DMS53 treated with DMSO at 0.1 percent for 48 hours (cell line): ENCODE results near the gene SPTB.
"Not testable (repeated sequence)": the region's sequence is repeated elsewhere in the genome, so short reads cannot be mapped to it uniquely, and the experiment has no call there.

Experiments
- DNase-seq: peaks from one replicate; lab custom pipeline; 2025; ENCODE audit not compliant: unreplicated experiment; lab: John Stamatoyannopoulos, UW

The SPTB gene

DNA sequence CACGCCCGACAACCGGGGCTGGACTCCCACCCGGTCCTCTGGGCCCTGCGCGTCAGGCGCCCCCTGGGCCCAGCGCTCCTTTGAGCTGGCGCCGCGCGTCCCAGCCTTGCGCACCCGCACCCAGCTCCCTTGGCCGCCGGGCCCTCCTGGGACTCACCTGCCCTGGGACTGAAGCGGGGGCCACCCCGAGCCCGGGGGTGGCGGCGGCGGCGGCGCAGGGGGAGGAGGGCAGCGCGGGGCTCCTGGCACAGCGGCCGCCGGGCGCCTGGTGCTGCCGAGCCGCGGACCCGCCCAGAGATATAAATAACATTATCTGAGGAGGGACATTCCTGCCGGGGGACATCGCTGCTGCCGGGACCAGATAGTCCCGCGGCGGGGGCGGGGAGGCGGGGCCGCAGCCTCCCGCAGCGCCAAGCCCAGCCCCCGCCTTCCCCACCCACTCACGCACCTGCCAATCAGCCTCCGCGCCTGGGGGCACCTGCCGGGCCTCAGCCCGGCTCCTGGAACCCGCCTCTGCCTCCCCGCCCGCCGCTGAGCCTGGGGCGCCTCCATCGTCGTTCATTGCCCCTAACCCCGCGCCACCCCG, at the start of gene SPTB:
Gene SPTB, minus strand, starts transcription at position 273 of the 586 bp plus-strand sequence. CDS start 56,813 bp downstream, outside the sequence.
- peak; percentile 36 for DNase-seq

- DNase-seq: no peak
Measured at GRCh38 chr14:64929014-64929359, 49.3 kb upstream of the SPTB start.

- no peak for DNase-seq
Measured at GRCh38 chr14:64928239-64929013, 48.7 kb upstream of the SPTB start.

DNA sequence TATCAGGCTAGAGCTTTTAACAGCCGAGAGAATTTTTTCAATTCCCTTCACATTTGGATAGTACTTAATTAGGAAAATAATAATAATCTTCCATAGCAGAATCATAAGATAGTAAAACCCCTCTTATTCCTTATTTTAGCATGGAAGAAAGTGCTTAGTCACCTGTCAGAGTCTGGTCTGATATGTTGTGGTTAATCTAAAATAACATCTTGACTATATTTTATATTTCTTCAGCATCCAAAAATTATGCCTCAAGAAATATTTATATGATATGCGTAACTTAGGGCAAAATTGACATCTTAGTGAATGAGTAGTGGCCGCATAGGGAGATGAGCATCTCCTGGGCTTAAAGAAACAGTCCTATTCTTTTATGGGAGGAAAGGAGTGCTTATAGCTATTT, 47.3 kb upstream of the SPTB start:
- DNase-seq: no peak

DNA sequence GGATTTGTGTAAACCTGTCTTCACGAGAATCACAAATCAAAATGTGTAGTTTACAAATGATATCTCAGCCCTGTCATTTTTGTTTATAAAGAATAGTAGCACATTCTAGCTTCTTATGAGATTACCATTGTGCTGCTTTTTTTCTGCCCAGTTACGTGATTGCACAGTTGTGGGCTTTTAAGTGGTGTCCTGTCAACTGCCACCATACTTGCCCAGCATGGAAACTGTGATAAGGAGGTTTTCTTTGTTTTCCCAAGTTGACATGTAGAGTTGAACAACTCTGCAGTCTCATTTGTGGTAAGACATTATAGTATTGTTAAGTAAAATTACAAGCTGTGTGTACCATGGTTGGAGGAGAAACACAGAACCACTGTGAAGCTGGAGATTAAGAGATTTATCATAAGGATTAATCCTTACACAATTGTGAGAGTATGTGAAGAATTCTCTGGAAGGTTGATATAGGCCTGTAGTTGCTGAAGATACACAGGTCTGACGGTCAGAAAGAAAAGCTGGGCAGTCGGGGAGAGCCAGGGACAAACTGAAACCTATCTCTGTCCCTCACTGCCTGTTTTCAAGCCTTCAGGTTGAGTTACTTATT, 46.8 kb upstream of the SPTB start:
- DNase-seq: no peak

DNA sequence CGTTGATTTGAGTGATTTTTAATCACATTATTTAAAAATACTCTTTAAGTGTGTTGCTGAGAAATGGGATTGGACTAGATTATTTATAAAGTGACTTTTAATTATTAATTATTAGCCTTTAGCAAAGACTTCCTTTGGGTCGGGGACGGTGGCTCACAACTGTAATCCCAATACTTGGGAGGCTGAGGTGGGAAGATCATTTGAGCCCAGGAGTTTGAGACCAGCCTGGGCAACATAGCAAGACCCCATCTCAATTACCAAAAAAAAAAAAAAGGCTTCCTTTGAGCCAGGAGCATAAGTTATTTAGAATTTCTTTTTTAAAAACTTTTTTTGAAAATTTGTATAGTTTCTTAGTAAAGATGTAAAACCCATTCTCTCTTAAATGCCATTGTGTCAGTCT, 43.3 kb upstream of the SPTB start:
- no peak for DNase-seq

DNA sequence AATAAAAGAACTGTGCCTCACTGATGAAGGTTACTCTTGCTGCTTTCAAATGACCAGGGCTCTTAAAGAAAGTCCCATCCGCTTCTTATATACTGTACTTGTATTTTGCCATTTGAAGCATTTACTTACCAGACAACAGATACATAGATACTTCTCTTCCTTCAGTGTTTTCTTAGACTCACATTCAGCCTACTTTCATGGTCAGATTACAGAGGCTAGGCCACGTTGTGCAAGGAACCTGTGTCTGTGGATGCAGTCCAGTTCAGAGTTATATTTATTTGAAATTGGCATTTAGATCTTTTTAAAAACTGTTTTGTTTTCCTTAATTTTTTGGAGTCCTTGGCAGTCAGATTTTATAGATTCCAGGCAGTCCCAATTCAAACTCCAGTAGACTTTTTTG, 40.8 kb upstream of the SPTB start:
- DNase-seq: no peak

DNA sequence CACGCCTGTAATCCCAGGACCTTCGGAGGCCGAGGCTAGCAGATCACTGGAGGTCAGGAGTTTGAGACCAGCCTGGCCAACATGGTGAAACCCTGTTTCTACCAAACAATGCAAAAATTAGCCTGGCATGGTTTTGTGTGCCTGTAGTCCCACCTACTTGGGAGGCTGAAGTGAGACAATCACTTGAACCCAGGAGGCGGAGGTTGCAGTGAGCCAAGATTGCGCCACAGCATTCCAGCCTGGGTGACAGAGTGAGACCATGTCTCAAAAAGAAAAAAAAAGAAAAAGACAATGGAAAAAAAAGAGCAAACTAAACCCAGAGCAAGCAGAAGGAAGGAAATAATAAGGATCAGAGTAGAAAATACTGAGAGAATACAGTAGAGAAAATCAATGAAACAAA, 39.9 kb upstream of the SPTB start:
- no peak for DNase-seq

DNA sequence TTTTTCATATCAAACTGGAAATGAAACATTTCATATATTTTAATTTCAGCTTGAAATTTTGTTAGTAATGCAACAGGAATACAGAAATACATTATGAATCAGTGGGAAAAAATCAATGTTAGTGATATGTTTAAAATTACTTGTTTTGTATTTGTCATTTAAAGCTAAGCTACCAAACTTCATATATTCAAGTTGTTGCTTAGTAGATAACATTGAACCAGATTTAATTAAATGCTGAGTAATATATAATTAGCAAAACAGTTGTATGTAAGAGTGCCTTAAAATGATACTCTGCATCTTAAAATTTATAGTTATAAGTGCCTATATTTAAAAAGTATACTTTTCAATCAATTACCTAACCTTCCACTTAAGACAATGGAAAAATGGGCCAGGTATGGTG, 39.5 kb upstream of the SPTB start:
- no peak for DNase-seq

DNA sequence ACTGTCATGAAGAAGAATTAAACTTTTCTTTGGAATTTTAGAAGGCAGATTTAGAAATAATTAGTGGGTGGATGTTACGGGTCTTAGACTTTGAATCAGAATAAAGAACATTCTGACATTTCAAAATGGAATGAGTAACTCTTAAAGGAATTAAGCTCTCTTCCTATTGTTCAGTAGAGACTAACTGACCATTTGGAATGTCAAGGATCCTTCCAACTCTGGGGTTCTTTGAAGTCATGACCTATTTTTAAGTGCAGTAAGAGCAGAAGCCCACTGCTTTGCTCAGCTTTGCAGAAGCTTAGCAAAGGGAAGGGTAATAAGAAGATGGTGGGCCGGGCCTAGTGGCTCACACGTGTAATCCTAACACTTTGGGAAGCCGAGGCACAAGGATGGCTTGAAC, 38.5 kb upstream of the SPTB start:
- DNase-seq: no peak

GRCh38 chr14:64915797-64916196, 36.1 kb upstream of the SPTB start:
- no peak for DNase-seq

GRCh38 chr14:64915029-64915424, 35.3 kb upstream of the SPTB start:
- no peak for DNase-seq

GRCh38 chr14:64914237-64915028, 34.7 kb upstream of the SPTB start, which contains the start of gene CHURC1:
CHURC1 (plus strand) TSS chr14:64914455; CDS start chr14:64914496, 41 bp downstream.
- DNase-seq: peak; percentile 91

DNA sequence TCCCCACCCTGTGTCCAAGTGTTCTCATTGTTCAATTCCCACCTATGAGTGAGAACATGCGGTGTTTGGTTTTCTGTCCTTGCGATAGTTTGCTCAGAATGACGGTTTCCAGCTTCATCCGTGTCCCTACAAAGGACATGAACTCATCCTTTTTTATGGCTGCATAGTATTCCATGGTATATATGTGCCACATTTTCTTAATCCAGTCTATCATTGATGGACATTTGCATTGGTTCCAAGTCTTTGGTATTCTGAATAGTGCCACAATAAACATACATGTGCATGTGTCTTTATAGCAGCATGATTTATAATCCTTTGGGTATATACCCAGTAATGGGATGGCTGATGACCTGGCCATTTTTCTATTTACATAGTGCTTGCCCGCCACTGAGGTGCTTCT, 33.8 kb upstream of the SPTB start:
- DNase-seq: not testable (repeated sequence)

GRCh38 chr14:64912261-64912660, 32.6 kb upstream of the SPTB start:
- DNase-seq: no peak

GRCh38 chr14:64910847-64911495, 31.3 kb upstream of the SPTB start:
- peak; percentile 18 for DNase-seq

GRCh38 chr14:64906022-64906421, 26.3 kb upstream of the SPTB start:
- no peak for DNase-seq

DNA sequence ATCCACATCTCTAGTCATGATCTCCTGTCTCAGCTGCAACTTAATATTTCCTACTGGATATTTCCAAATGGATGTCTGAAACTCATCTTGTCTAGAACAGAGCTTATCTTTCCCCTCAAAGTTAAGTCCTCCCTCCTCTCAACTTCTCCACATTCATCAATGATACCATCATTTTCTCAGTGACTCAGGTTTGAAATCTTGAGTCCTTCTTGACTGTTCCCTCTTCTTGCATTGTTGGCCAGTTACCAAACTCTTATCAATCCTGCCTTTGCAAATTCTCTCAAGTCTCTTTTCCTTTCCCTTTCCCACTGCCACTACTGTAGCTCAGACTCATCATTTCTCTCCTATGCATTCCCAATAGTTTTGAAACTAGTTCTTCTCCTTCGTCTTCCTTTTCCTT, 20.3 kb upstream of the SPTB start:
- DNase-seq: no peak

DNA sequence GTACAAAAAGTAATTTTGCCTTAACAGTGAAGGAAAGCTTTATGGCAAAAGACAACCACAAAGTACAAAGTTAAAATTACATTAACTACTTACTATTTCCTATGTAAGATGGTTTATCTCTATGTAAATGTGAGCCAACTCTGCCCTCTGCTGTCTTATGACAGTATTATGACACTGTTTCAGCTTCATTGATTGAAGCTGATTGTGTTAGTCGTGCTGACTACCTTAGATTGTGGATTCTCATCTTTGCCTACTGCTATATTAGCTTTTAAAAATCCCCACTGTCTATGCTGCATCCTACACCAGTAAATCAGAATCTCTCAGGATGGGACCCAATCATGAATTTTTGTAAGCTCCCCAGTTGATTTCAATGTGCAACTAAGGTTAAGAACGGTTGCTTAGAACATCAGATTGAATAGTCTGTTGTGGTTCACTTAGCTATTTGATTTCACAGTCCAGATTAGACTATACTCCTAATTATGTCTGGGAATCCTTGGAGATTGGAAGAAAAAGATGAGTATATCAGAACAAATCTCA, 12.2 kb upstream of the SPTB start:
- DNase-seq: peak; percentile 46

- DNase-seq: no peak
Measured at GRCh38 chr14:64891173-64891838, 11.6 kb upstream of the SPTB start.
